NOMO-1 (cell line): ENCODE measurements around the gene CLNK.

ENCODE experiments used
- DNase-seq, 2 experiments: peaks; one replicate each; lab custom pipeline; 2025; ENCODE audit not compliant: unreplicated experiment in 2 of 2; lab: John Stamatoyannopoulos, UW

Gene CLNK

GRCh38 chr4:10526429-10527222 is 157.9 kb downstream of the CLNK start:
- DNase-seq: no peak

GRCh38 chr4:10524196-10524833 is 160.3 kb downstream of the CLNK start:
- DNase-seq: peak in 1 of 2 experiments; percentile 16

GRCh38 chr4:10521424-10521823 is 163.1 kb downstream of the CLNK start:
- DNase-seq: no peak

GRCh38 chr4:10509733-10510132 is 174.8 kb downstream of the CLNK start:
- DNase-seq: no peak

- peak in 1 of 2 experiments; percentile 8 for DNase-seq
These were observed 178.5 kb downstream of the CLNK start for GRCh38 chr4:10506077-10506476.

- DNase-seq: no peak
These were observed 179.9 kb downstream of the CLNK start for GRCh38 chr4:10504570-10505179.

- no peak for DNase-seq
These were observed 181.9 kb downstream of the CLNK start for GRCh38 chr4:10502717-10503116.

- DNase-seq: no peak
These were observed 183.8 kb downstream of the CLNK start for GRCh38 chr4:10500776-10501175.

- DNase-seq: no peak
These were observed 188.4 kb downstream of the CLNK start for GRCh38 chr4:10496200-10496599.

GRCh38 chr4:10495651-10496050 is 188.9 kb downstream of the CLNK start:
- no peak for DNase-seq

GRCh38 chr4:10492464-10492863 is 192.1 kb downstream of the CLNK start:
- no peak for DNase-seq

GRCh38 chr4:10491401-10491800 is 193.2 kb downstream of the CLNK start:
- no peak for DNase-seq

GRCh38 chr4:10490996-10491395 is 193.6 kb downstream of the CLNK start:
- DNase-seq: no peak

GRCh38 chr4:10482913-10483312 is 201.7 kb downstream of the CLNK start:
- DNase-seq: no peak

GRCh38 chr4:10480616-10481015 is 204.0 kb downstream of the CLNK start:
- DNase-seq: no peak

- DNase-seq: no peak
These were observed 205.9 kb downstream of the CLNK start for GRCh38 chr4:10478621-10479020.

GRCh38 chr4:10470505-10470904 is 214.1 kb downstream of the CLNK start:
- no peak for DNase-seq

- DNase-seq: no peak
These were observed 218.4 kb downstream of the CLNK start for GRCh38 chr4:10466161-10466560.

GRCh38 chr4:10462876-10463275 is 221.7 kb downstream of the CLNK start:
- no peak for DNase-seq

- DNase-seq: no peak
These were observed 222.6 kb downstream of the CLNK start for GRCh38 chr4:10461850-10462400.

GRCh38 chr4:10461091-10461849 is 223.3 kb downstream of the CLNK start:
- DNase-seq: peak; percentile 31 to 72
